GM21367 (cell line): ENCODE data around the gene MAP3K19.

ENCODE experiments used
- ATAC-seq: cut with Tn5 transposase; IDR thresholded peaks from one replicate; pipeline ENCODE4 v1.9.1; 2021; ENCODE audit not compliant: unreplicated experiment

MAP3K19 gene

DNA sequence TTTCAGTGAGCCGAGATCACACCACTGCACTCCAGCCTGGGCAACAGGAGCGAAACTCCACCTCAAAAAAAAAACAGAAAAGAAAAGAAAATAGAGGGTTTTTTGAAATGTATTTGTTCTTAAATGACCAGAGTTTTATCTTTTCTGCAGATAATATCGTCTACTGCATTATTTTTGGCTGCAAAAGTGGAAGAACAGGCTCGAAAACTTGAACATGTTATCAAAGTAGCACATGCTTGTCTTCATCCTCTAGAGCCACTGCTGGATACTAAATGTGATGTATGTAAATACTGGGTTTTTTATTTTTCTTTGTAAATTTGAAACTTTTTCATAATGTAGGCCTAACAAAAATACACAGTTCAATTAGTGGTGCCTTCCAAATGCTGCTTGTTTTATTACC, 110.6 kb downstream of the MAP3K19 start:
- no peak for ATAC-seq

DNA sequence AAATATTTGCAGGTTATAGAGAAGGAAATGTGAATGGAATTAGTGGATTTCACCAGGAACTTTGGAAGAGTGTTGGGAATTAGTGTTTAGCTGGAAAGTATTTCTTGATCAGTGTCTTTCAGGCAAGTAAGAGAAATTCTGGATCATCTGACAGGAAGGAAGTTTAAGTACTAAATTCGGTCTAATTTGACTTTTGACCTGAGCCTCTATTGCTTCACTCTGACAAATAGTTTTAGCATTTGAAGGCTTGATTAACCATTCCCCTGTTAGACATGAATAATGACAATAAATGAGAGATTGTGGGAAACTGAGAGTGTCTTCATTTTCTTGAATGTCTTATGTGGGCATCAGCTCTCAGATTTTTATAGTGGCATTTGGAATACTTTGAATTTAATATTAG, 112.6 kb downstream of the MAP3K19 start:
- ATAC-seq, result no peak

- ATAC-seq, result no peak
Observed at GRCh38 chr2:134934150-134934549, 113.1 kb downstream of the MAP3K19 start.

DNA sequence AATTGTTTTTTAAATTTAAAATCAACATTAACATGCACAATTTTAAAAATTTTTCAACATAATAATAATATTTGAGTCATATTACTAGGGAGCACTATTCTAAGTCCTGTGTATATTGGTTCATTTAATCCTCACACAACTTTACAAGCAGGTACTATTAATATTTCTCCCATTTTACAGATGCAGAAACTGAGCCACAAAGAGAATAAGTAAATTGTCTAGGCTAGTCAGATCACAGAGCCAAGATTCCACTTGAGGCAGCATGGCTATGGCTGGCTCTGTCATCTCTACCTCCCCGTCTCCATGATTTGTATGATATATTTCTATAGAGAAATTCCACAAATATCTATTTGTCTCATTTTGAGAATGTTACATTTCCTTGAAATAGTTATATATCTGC, 113.5 kb downstream of the MAP3K19 start:
- no peak for ATAC-seq

DNA sequence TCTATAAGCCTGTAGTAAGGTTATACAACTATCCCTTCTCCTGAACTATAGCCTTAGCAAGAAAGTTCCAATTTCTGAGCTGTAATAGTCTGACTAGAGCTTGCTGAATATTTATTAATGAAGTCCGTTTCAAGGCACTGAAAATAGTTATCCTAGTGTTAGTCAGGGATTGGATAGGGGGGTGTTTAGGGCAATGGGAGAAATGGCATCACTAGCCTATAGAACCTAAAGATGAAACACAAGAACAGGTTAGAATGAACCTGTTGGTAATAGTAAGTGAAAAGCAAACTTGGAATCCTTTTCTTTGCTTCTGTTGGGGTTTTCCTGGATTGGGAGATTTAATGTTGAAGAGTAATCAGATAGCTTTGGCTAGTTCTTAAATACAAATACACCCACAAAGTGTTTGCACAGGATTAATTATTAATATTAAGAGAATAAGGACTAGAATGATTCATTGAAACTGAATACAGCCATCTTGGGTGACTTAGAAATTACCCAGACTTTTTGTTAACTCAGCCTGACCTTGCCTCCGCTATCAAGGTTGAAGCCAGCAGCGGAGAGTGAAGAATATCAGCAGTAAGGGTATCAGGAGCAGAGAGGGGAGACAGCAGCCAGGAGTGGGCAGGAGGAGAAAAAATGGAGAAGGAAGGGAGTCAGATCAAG, 114.3 kb downstream of the MAP3K19 start:
- ATAC-seq, result no peak

DNA sequence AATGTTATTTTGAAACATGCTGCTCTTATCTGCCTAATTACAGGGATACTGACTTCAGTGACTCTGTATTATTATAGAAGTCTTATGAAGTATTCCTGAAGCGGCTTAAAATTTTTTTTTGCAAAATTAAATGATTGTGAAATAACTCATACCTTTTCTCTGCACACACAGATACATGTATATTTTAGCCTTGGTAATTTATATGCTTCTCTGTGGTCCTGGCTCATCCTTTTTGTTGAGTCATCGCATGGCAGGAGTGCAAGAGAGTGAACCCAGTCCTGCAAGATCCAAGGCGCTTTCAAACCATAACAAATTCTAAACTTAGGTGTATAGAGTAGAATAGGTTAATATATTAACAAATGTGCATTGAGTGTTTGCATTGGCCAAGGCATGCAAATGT, 120.1 kb downstream of the MAP3K19 start:
- ATAC-seq, result no peak

- ATAC-seq, result no peak
Observed at GRCh38 chr2:134926231-134926931, 120.9 kb downstream of the MAP3K19 start.

- ATAC-seq, result no peak
Observed at GRCh38 chr2:134924912-134925311, 122.3 kb downstream of the MAP3K19 start.

- ATAC-seq, result no peak
Observed at GRCh38 chr2:134919341-134920210, 127.7 kb downstream of the MAP3K19 start.

DNA sequence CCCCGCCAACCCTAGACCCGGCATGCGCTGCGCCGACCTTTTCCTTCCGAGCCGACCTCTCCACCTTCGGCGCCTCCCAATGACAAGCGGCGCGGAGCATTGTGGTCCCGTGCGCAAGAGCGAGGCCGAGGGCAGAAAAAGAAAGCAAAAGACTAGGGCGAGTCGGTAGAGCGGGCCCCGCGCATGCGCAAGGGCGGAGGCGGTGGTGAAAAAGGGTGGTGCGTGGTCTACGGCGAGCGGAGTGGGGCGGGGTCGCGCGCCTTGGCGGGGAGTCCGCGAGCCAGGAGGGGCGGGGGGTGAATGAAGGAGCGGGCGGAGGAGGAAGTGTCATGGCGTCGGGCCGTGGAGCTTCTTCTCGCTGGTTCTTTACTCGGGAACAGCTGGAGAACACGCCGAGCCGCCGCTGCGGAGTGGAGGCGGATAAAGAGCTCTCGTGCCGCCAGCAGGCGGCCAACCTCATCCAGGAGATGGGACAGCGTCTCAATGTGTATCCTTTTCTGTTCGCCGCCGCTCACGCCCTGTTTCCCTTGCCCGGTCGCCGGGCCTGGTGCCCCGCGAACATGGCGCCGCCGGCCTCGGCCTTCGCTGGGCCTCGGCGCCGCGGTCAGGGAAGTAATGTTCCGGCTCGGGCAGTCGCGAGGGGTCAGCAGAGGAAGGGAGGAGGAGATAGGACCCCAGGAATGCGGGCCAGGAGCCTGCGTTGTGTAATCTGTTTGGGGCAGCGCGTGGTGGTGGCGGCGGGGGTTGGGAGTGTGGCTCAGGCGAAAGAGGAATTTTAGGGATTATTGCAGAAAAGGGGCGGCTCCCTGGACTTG, 128.5 kb downstream of the MAP3K19 start, which contains the start of gene CCNT2:
TSS of gene CCNT2 (plus strand) at position 297 of the 815 bp plus-strand sequence. CDS start at position 330, 33 bp downstream.
- ATAC-seq, result peak; percentile 82

DNA sequence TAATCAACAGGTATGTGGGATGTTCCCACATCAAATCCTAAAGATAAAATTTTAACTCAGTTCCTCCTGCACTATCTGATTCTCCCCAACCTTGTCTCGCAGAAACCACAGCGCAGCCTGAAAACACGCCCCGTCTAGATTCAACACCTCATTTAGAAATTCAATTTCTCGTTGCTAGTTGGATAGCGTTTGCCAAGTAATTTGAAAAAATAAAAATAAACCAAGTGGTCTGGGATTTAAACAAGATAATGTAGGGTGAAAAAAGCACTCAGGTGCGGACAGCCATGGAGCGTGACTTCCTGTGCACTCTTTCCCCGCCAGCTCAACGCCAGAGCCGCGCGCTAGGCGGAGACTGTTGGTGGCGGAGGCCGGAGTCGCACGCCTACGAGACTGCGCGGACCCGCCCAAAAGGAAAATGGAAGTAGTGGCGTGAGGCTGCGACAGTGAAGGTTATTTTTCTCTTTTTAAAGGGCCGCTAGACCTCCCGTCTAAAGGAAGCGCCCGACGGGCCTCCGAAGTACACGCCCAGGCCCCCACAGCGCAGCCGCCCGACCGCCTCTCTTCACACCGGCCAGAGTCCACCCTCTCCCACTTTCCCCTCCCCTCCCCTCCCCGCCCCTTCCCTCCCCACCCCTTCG, 129.2 kb downstream of the MAP3K19 start:
- peak; percentile 71 for ATAC-seq

GRCh38 chr2:134917360-134917865, 129.8 kb downstream of the MAP3K19 start:
- no peak for ATAC-seq
